Measurements from ENCODE around the gene RCOR2.

DNA sequence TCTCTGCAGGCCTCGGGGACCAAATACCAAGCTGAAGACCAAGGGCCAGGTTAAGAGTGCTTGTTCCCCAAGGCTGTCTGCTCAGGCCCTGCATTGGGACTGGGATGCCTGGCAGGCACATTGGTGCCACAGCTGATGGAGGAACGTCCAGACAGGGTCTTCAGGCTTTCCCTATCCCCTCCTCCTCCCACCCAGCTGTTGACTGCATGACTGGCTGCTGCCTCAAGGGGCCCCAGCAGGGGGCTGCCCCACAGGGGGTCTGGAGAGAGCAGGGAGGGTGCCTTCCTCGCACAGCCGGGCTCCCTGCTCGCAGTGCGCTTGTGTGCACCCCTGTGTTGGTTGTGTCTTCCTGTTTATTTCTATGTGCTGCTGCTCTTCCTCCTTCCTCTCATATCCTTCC is 9.9 kb downstream of the RCOR2 start:
- no peak for TF ChIP-seq CTCF (IDR thresholded peaks at IDR 0.05; ENCODE audit: low read length)
- no peak for TF ChIP-seq EZH2 (IDR thresholded peaks at IDR 0.05; ENCODE audit: borderline replicate concordance, low read length)

Measured in OCI-LY1 (cell line).